ENCODE data around the gene GSTM2.
"Not testable (repeated sequence)": the region's sequence is repeated elsewhere in the genome, so short reads cannot be mapped to it uniquely, and the experiment has no call there.

GSTM2 gene

GRCh38 chr1:109685399-109685798 lies 17.5 kb downstream of the GSTM2 start:
- H3K27ac ChIP-seq (replicated peaks; ENCODE audit: low read length); H2BK15ac ChIP-seq (ENCODE audit: low read length); H3K14ac ChIP-seq (ENCODE audit: low read length); H4K8ac ChIP-seq (ENCODE audit: low read depth, low read length); H4K91ac ChIP-seq (ENCODE audit: low read depth, low read length, poor library complexity); DNase-seq (ENCODE audit: low spot score); H3K4ac ChIP-seq (ENCODE audit: low read length); H2BK120ac ChIP-seq (ENCODE audit: low read depth, low read length); H2AFZ ChIP-seq (ENCODE audit: low read length); H3K9me3 ChIP-seq (replicated peaks in 1 of 2; ENCODE audit: control insufficient read depth in 2 of 2, insufficient read depth in 1 of 2, low read depth in 1 of 2, low read length in 2 of 2); H2BK12ac ChIP-seq (ENCODE audit: low read length); H3K27me3 ChIP-seq (ENCODE audit: control insufficient read depth in 3 of 3, insufficient read depth in 3 of 3, low read depth in 1 of 3, low read length in 3 of 3); H3K4me1 ChIP-seq (ENCODE audit: control insufficient read depth in 2 of 2, insufficient read depth in 1 of 2, low read depth in 1 of 2, low read length in 2 of 2); H3K79me1 ChIP-seq (ENCODE audit: low read depth, low read length); H3K4me3 ChIP-seq (ENCODE audit: low read length in 2 of 2); H3K4me2 ChIP-seq (ENCODE audit: insufficient read depth, low read length, poor library complexity, severe bottlenecking); H2BK5ac ChIP-seq (ENCODE audit: low read length); H3K36me3 ChIP-seq (replicated peaks in 1 of 2; ENCODE audit: control insufficient read depth in 2 of 2, insufficient read depth in 2 of 2, low read length in 2 of 2); H3K23ac ChIP-seq (ENCODE audit: low read depth, low read length, poor library complexity); H3K18ac ChIP-seq (ENCODE audit: low read length); H3K9ac ChIP-seq (ENCODE audit: low read depth, low read length, poor library complexity); H2AK5ac ChIP-seq (ENCODE audit: low read depth, low read length): not testable (repeated sequence)
- WGBS, 2 donors (ENCODE audit: extremely low coverage in 2 of 2, insufficient read length in 2 of 2, insufficient replicate concordance in 1 of 2): no CpG with 5 or more reads among the region's 1 CpG

DNA sequence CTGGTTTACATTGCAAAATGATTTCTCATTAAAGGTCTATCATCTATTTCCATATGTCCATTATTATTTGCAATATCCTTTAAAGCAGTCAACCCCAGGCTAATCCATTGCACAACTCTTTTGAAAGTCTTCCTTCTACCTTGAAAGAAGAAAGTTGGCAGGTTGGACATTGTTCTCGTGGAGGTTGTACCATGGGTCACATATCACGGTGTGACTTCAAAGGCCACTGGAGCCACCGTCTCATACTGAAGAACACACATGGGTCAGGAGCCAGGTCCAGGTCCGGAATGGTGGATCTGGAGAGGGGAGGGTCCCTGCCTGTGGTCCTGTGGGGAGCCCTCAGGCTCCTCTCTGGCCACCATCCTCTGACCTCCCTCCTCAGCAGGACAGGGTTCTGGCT lies 18.0 kb downstream of the GSTM2 start:
- not testable (repeated sequence) for H3K36me3 ChIP-seq (replicated peaks in 1 of 2; ENCODE audit: control insufficient read depth in 2 of 2, insufficient read depth in 2 of 2, low read length in 2 of 2); H3K79me1 ChIP-seq (ENCODE audit: low read depth, low read length); H2BK15ac ChIP-seq (ENCODE audit: low read length); H3K4me2 ChIP-seq (ENCODE audit: insufficient read depth, low read length, poor library complexity, severe bottlenecking); H2BK12ac ChIP-seq (ENCODE audit: low read length); H3K27ac ChIP-seq (replicated peaks; ENCODE audit: low read length); H2BK120ac ChIP-seq (ENCODE audit: low read depth, low read length); DNase-seq (ENCODE audit: low spot score); H3K4ac ChIP-seq (ENCODE audit: low read length); H4K91ac ChIP-seq (ENCODE audit: low read depth, low read length, poor library complexity); H3K4me1 ChIP-seq (ENCODE audit: control insufficient read depth in 2 of 2, insufficient read depth in 1 of 2, low read depth in 1 of 2, low read length in 2 of 2); H2AK5ac ChIP-seq (ENCODE audit: low read depth, low read length); H3K14ac ChIP-seq (ENCODE audit: low read length); H3K9ac ChIP-seq (ENCODE audit: low read depth, low read length, poor library complexity); H3K23ac ChIP-seq (ENCODE audit: low read depth, low read length, poor library complexity); H3K9me3 ChIP-seq (replicated peaks in 1 of 2; ENCODE audit: control insufficient read depth in 2 of 2, insufficient read depth in 1 of 2, low read depth in 1 of 2, low read length in 2 of 2); H3K18ac ChIP-seq (ENCODE audit: low read length); H3K4me3 ChIP-seq (ENCODE audit: low read length in 2 of 2); H2BK5ac ChIP-seq (ENCODE audit: low read length); H2AFZ ChIP-seq (ENCODE audit: low read length); H4K8ac ChIP-seq (ENCODE audit: low read depth, low read length); H3K27me3 ChIP-seq (ENCODE audit: control insufficient read depth in 3 of 3, insufficient read depth in 3 of 3, low read depth in 1 of 3, low read length in 3 of 3)
- WGBS, 2 donors (ENCODE audit: extremely low coverage in 2 of 2, insufficient read length in 2 of 2, insufficient replicate concordance in 1 of 2): no CpG with 5 or more reads among the region's 4 CpGs

DNA sequence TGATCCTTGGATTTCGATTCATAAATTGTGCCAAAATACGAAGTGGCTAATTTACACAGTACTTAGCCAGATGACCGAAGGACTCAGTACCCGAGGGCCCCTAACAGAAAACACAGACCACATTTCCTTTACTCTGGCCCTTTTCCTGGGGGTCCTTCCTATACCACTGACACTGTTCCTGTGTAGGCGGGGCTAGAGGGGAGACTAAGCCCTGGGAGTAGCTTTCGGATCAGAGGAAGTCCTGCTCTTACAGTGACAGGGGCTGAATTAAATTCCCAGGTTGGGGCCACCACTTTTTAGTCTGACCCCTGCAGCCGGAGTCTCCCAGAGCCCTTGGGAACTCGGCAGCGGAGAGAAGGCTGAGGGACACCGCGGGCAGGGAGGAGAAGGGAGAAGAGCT lies 19.3 kb downstream of the GSTM2 start:
- not testable (repeated sequence) for H3K79me1 ChIP-seq (ENCODE audit: low read depth, low read length); H3K36me3 ChIP-seq (replicated peaks in 1 of 2; ENCODE audit: control insufficient read depth in 2 of 2, insufficient read depth in 2 of 2, low read length in 2 of 2); H3K4me1 ChIP-seq (ENCODE audit: control insufficient read depth in 2 of 2, insufficient read depth in 1 of 2, low read depth in 1 of 2, low read length in 2 of 2); H3K27me3 ChIP-seq (ENCODE audit: control insufficient read depth in 3 of 3, insufficient read depth in 3 of 3, low read depth in 1 of 3, low read length in 3 of 3); H2BK15ac ChIP-seq (ENCODE audit: low read length); H2BK5ac ChIP-seq (ENCODE audit: low read length); H3K23ac ChIP-seq (ENCODE audit: low read depth, low read length, poor library complexity); H3K14ac ChIP-seq (ENCODE audit: low read length); H4K91ac ChIP-seq (ENCODE audit: low read depth, low read length, poor library complexity); H3K4ac ChIP-seq (ENCODE audit: low read length); H3K9me3 ChIP-seq (replicated peaks in 1 of 2; ENCODE audit: control insufficient read depth in 2 of 2, insufficient read depth in 1 of 2, low read depth in 1 of 2, low read length in 2 of 2); H3K4me2 ChIP-seq (ENCODE audit: insufficient read depth, low read length, poor library complexity, severe bottlenecking); H2BK12ac ChIP-seq (ENCODE audit: low read length); H2BK120ac ChIP-seq (ENCODE audit: low read depth, low read length); H3K27ac ChIP-seq (replicated peaks; ENCODE audit: low read length); H3K18ac ChIP-seq (ENCODE audit: low read length); H4K8ac ChIP-seq (ENCODE audit: low read depth, low read length); H2AK5ac ChIP-seq (ENCODE audit: low read depth, low read length); DNase-seq (ENCODE audit: low spot score)
- Histone ChIP-seq H3K4me3 (ENCODE audit: low read length in 2 of 2) (peak overlapping the region; percentile 38 to 44), H2AFZ (ENCODE audit: low read length) (peak overlapping the region; percentile 80), H3K9ac (ENCODE audit: low read depth, low read length, poor library complexity) (peak overlapping the region; percentile 92)
- WGBS, 2 donors (ENCODE audit: extremely low coverage in 2 of 2, insufficient read length in 2 of 2, insufficient replicate concordance in 1 of 2): no CpG with 5 or more reads among the region's 11 CpGs

DNA sequence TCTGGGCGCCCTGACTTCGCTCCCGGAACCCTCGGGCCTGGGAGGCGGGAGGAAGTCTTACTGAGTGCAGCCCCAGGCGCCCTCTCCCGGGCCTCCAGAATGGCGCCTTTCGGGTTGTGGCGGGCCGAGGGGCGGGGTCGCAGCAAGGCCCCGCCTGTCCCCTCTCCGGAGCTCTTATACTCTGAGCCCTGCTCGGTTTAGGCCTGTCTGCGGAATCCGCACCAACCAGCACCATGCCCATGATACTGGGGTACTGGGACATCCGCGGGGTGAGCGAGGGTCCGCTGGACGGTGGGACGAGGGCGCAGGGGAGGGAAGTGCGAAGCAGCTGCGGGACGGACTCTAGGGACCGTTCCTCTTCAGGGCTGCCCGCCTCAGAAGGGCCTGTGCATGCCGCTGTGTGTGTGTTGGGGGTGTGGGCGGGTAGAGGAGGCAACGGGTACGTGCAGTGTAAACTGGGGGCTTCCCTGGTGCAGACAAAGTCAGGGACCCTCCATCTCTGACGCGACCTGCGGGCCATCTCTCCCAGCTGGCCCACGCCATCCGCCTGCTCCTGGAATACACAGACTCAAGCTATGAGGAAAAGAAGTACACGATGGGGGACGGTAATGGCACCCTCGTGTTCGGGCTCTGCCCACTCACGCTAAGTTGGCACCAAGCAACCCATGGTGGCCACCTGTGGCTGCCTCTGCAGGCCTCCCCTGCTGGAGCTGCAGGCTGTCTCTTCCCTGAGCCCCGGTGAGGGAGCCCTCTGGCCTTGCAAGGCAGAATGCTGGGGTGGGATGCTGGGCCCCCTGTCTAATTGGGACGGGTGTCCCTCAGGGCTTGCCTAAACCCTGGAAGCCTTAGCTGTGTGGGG lies 20.0 kb downstream of the GSTM2 start, which contains the start of gene GSTM1:
Gene GSTM1 (plus strand): TSS at position 177 of the 859 bp plus-strand sequence. CDS start 57 bp downstream, at position 234.
- Histone ChIP-seq H4K91ac (ENCODE audit: low read depth, low read length, poor library complexity) (peak within 1 kb of the TSS; percentile 64), H3K4me3 (ENCODE audit: low read length in 2 of 2) (peak within 1 kb of the TSS; percentile 48 to 79), H3K14ac (ENCODE audit: low read length) (peak within 1 kb of the TSS; percentile 94), H2BK5ac (ENCODE audit: low read length) (no peak within 1 kb of the TSS), H3K4me2 (ENCODE audit: insufficient read depth, low read length, poor library complexity, severe bottlenecking) (peak within 1 kb of the TSS; percentile 65), H2BK15ac (ENCODE audit: low read length) (peak within 1 kb of the TSS; percentile 91), H3K36me3 (replicated peaks in 1 of 2; ENCODE audit: control insufficient read depth in 2 of 2, insufficient read depth in 2 of 2, low read length in 2 of 2) (peaks cover 0 to 4% of the 10 kb centered on the region in 2 donors), H3K9ac (ENCODE audit: low read depth, low read length, poor library complexity) (peak within 1 kb of the TSS; percentile 92), H3K79me1 (ENCODE audit: low read depth, low read length) (no peaks in the 10 kb centered on the region), H3K9me3 (replicated peaks in 1 of 2; ENCODE audit: control insufficient read depth in 2 of 2, insufficient read depth in 1 of 2, low read depth in 1 of 2, low read length in 2 of 2) (no peaks in the 10 kb centered on the region), H3K27me3 (ENCODE audit: control insufficient read depth in 3 of 3, insufficient read depth in 3 of 3, low read depth in 1 of 3, low read length in 3 of 3) (no peaks in the 10 kb centered on the region), H3K23ac (ENCODE audit: low read depth, low read length, poor library complexity) (peak within 1 kb of the TSS; percentile 44), H3K4me1 (ENCODE audit: control insufficient read depth in 2 of 2, insufficient read depth in 1 of 2, low read depth in 1 of 2, low read length in 2 of 2) (peaks cover 0 to 6% of the 10 kb centered on the region in 2 donors), H2AFZ (ENCODE audit: low read length) (peak within 1 kb of the TSS; percentile 80), H3K4ac (ENCODE audit: low read length) (peak within 1 kb of the TSS; percentile 98), H2AK5ac (ENCODE audit: low read depth, low read length) (peak within 1 kb of the TSS; percentile 70), H4K8ac (ENCODE audit: low read depth, low read length) (peak within 1 kb of the TSS; percentile 70), H3K18ac (ENCODE audit: low read length) (peak within 1 kb of the TSS; percentile 98), H2BK120ac (ENCODE audit: low read depth, low read length) (no peak within 1 kb of the TSS), H3K27ac (replicated peaks; ENCODE audit: low read length) (no peak within 1 kb of the TSS), H2BK12ac (ENCODE audit: low read length) (peak within 1 kb of the TSS; percentile 99)
- no CpG with 5 or more reads among the region's 46 CpGs for WGBS, 2 donors (ENCODE audit: extremely low coverage in 2 of 2, insufficient read length in 2 of 2, insufficient replicate concordance in 1 of 2)
- peak; percentile 70 for DNase-seq (ENCODE audit: low spot score)
